NCI-H146 treated with DMSO at 0.1 percent for 48 hours (cell line): ENCODE measurements around the gene ECM2.

Experiments
- DNase-seq: peaks from one replicate; lab custom pipeline; 2025; ENCODE audit not compliant: unreplicated experiment; lab: John Stamatoyannopoulos, UW

The ECM2 gene

DNA sequence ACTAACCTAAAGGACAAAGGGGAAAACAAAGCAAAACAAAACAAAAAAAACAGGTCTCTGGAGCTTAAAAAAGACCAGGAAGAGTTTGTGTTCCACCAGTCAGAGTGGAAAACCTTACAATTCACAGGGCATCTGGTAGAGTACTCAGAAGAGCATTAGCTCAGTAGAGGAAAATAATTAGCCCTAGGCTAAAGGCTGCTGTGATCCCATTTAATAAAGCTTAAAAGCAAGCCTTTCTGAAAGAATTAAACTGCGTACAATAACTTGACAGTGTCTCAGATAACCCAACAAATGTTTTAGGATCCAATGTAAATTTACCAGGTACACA lies 7.3 kb downstream of the ECM2 start:
- DNase-seq: no peak

DNA sequence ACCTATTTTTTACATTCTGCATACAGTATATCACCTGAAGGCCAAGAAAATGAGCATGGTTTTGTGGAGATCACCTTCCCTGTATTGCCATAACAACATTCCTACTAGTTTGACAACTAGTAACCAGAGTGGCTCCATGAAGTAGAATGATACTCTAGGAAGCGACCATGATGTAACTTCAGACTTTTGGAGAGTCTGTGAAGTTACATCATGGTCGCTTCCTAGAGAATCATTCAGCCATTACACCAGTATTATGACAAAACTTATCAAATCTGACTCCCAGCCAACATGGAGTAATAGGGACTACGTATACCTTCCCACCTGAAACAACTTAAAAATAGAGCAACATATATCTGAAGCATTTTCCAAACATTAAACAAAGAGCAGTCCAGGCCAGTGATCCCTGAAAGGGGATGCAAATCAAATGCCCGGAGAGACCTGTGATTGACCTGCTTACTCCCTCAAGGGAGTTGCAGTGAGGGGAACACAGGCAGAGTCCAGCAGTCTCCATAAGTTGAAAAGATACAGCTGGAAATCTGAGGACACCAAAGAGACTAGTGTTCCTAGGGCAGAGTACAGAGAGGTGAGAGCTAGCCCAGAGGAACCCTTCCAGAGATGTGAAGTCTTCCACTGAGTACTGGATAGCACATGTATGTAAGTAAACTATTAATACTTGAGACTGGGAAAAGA lies 7.8 kb downstream of the ECM2 start:
- DNase-seq: no peak

DNA sequence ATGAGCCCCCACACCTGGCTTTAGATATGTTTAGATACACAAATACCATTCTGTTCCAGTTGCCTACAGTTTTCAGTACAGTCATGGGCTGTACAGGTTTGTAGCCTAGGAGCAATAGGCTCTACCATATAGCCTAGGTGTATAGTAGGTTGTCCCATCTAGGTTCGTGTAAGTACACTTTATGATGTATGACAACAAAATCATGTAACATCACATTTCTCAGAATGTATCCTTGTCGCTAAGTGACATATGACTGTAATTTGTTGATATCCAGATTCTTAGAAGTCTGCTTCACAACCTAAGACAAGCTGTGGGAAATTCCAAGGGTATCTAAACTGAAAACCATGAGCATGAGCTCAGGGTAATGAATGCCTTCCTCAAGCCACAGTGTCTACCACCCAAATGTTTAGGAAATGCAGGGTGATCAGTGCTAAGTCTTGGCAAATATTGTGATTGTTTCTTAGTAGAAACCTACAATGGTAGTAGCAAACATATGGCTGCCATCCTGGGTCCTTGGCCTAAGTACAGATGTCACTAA lies 8.4 kb downstream of the ECM2 start:
- no peak for DNase-seq

DNA sequence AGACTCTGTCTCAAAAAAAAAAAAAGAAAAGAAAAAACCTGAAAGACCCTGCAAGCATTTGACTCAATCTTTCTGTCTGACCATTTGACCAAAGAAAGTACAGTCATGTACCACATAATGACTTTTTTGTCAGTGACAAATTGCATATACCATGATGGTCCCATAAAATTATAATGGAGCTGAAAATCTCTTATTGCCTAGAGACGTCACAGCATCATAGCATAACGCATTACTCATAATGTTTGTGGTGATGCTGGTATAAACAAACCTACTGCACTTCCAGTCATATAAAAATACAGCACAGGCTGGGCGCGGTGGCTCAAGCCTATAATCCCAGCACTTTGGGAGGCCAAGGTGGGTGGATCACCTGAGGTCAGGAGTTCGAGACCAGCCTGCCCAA lies 10.5 kb downstream of the ECM2 start:
- DNase-seq: no peak

DNA sequence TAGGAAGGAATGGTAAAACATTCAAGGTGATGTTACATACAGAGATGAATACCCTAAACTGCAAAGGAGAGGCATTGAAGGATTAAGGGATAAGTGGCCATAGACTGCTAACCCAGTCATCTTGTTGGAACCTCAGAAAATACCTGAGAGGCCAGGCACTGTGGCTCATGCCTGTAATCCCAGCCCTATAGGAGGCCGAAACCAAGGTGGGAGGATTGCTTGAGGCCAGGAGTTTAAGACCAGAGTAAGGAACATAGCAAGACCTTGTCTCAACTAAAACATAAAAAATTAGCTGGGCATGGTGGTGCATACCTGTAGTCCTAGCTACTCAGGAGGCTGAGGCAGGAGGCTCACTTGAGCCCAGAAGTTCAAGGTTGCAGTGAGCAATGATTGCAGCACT lies 10.9 kb downstream of the ECM2 start:
- no peak for DNase-seq

DNA sequence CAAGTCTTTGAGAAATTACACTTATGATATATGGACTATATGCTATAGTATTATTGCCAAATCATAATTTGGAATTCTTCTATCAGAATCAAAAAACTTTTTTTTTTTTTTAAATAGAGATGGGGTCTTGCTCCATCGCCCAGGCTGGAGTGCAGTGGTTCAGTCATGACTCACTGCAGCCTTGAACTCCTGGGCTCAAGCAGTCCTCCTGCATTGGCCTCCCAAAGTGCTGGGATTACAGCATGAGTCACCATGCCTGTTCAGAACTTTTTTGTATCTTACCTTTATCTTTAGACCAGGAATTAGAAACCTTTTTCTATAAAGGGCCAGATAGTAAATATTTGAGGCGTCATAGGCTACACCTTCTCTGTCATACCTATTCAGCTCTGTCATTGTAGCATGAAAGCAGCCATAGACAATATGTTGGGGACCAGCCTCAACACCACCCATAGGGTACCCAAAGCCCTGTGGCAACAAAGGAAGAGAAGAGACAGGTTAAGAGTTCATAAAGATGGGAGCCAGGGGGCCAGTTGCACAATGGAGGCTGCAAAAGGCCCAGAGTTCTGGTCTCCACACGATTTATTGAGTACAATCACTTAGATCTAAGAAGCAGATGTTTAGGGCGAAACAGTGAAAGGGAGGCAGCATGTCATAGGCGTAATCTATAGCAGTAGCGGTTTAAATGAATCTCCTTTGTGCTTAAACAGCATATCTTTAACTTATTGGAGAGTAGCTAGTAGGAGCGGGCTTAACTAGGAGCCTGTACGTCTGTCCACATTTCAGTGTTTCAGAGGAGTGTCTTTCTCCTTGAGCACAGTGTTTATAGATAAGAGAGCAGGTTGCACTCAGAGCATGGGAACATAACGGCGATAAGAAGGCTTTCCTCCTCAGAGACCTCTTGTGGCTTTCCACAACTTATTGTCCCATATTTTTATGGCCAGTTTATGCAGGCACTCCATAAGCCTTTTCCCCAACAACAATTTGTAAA lies 12.5 kb downstream of the ECM2 start:
- DNase-seq: no peak

DNA sequence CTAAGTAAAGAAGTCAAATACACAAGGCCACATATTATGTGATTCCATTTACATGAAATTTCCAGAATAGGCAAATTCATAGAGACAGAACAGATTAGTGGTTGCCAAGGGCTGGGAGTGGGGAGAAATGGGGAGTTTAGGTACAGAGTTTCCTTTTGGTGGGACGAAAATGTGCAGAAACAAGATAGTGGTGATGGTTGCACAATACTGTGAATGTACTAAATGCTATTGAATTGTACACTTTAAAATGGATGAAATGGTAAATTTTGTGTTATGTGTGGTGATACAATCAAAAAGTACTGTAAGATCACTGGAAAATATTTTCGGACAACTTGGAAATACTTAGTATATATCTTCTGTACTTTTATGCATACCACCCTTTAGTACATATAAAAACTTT lies 15.0 kb downstream of the ECM2 start:
- DNase-seq: no peak

DNA sequence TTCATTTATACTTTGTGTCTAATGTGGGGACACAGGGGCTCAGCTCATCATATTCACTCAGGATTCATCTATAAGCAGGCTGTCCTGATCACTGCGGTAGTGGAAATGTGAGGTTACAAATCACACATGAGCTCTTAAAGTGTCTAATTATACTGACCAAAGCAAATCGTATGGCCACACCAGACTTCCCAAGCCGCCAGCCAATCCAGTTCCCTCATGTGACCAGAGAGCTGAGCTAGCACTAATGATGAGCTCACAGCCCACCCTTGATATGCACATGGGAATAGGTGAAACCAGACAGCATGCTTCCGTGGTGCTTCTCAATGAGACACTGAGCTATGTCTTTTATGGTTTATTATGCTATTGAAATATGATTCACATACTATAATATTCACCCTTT lies 17.6 kb downstream of the ECM2 start:
- DNase-seq: no peak

DNA sequence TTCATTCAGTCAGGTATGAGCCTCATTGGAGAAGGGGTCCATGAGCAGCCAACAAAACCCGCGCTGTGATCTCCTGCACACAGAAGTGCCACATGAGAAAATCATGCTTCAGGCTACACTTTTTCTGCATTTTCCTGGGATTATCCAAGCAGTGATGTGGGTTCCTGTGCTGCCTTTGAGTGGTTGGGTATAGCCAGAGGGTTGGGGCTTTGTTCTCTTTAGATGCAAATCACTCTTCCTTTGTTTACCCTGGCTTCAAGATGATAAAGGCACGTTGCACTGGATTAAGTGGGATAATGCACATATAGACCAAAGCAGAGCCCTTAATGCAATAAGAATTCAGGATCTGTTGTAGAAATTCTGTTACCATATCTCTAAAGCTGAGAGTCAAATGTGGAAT lies 18.7 kb downstream of the ECM2 start:
- no peak for DNase-seq

DNA sequence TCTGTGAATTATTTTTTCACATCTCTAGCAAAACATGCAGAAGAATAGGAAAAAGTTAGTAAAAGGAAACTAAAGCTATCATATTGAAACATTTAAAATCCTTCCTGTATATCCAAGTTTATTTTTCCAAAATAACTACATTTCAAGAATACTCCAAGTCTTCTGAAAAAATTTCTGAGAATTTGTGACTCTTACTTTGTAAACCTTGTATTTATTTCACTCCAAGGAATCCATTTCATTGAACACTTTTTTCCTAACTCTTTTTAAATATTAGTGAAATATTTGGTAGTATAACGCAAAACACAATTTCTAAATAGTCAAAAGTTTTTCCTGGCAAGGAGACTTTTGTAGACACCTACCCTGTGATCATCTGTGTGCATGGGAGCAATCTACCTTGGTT lies 19.3 kb downstream of the ECM2 start:
- DNase-seq: no peak

DNA sequence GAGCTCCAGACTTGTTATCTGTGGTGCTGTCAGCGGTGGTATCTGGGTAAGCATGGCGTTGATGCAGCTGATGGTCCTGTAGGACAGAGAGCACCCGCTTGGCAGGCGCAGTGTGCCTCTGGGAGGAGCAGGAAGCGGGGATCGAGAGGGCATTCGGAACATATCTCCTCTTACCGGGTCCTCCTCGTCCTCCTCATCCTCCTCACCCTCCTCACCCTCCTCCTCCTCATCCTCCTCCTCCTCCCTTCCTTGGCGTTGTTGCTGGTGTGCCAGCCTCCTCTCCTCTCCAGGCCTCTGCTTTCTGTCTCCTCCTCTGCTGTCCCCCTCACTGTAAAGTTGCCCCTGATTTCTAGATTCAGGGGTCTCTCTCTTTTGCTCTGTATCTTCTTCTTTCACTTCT lies 21.2 kb downstream of the ECM2 start:
- no peak for DNase-seq

DNA sequence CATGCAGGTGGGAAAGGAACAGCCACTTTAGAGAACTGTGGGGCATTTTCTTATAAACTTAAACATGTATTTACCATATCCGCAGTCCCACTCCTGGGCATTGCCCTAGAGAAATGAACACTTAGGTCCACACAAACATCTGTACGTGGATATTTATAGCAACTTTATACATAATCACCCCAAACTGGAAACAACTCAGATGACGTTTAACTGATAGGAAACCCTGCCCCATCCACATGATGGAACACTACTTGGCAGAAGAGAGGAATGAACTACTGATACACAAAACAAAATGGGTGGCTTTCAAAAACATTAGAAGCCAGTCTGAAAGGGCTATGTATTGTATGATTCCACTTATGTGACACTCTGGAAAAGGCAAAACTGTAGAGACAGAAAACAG lies 22.4 kb downstream of the ECM2 start:
- DNase-seq: no peak

DNA sequence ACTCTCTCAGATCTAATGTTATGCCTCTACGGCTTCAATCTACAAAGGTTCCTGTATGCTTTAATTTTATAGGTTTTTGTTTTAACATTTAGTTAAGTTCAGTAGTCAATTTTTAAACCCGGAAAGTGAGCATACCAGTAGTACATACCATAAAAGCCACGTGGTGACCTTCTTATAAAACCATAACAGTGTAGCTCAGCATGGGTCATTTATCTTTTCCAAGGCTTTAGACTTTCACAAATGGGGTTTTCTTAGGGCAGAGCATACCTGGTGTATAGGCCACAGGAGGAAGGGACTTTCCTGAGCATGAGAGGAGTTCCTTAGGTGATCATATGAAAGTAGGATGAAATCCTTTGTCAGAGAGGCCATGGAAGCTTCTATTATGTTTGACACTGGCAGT lies 23.2 kb downstream of the ECM2 start:
- no peak for DNase-seq

DNA sequence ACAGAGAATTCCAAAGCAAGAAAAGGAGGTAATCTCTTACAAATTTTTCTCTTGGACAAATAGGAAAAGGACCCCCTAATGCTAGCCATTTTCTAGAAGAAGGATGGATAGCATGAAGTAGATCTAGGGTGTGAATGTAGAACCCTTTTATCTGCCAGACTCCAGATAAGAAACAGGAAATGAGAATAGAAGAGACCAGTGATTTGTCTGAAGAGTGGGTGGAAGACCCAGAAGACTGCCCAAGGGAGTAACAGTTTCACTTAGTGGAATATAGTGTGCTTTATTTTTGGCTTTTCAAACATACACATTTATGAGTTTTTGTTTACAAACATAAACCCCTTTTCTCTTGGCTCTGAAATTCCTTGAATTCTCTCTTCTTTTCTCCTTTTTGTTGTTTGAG lies 25.0 kb downstream of the ECM2 start:
- no peak for DNase-seq

DNA sequence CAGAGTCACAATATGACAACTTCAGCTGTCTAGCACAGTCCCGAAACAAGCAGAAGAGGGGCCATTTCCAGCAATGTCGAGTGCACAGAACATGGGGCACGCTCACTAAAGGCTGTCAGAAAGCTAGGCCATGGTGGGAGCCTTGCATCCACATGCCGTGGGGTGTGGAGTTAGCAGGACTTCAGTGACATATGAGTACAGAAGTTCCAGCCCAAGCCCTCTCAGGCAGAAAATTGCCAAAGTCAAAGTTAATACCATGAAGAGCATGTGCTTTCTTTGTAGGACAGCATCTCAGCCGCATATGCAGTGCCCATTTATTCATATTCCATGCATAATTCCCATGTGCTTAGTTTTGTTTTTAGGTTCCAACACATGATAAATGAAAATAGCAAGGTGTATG lies 26.7 kb downstream of the ECM2 start:
- DNase-seq: no peak

DNA sequence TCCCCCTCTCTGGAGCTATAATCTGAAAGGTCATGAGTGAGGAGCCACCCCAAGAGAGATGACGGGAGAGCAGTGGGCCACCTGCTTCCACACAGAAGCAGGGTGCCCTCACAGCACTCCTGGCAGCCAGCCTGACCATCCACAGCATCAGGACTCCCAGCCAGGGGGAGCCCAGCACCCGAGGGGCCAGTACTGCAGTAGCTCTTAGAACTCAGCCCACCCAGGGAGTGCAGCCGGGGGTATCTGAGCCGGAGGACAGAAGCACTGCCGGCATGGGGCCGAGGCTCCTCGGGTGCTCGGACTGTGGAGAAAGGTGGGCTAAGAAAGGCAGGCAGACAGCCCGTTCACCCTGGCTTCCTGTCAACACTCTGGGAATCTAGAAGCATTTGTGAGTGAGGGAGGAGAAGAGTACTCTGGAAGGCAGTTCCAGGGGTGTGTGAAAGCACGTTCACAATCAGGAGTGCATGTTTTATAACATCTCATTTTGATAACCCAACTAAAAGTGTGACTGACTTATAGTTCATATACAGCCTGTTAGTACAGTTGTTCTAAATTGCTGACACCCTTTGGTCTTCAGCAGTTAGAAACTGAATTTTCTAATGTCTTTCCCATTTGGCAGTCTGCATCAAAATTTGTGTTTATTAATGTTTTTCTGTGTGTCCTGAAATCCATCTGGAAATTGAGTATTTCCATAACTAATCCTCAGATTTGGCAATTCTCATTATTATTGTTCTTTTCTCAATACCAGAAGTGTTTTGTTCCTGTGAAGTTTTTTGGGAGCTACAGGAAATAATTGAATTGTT lies 27.6 kb downstream of the ECM2 start:
- no peak for DNase-seq

DNA sequence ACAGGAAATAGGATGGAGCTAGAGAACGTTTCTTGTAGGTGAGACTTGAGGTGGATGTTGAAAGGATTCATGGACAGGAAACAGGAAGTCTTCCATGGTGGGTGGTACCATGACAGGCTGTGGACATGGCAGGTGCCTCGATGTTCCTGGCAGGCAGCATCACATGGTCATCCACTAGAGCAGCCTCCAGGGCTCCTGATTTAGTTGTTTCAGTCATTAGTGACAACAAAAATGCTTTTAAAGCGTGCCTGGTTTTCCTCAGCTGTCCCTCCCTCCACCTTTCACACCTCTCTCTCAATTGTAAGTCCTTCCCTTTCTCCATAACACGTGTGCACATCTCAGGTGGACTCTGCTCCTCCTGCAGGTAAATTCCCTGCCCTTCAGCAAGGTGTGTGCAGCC lies 28.3 kb downstream of the ECM2 start:
- DNase-seq: no peak

DNA sequence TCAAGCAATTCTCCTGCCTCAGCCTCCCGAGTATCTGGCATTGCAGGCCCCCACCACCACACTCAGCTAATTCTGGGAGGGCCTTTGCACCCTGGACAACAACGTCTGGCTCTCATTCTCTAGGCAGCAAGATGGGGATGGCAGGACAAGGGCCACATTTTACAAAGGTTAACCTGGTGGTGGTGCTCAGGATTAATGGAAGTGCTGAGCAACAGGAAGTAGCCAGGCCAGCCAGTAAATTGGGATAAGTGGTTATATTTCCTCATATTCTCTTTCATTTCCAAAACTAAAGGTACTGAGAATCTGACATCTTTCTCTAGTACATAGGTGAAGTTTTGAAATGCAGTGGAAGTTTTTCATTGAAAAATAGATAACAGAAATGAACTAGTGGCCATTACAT lies 28.8 kb downstream of the ECM2 start:
- no peak for DNase-seq

DNA sequence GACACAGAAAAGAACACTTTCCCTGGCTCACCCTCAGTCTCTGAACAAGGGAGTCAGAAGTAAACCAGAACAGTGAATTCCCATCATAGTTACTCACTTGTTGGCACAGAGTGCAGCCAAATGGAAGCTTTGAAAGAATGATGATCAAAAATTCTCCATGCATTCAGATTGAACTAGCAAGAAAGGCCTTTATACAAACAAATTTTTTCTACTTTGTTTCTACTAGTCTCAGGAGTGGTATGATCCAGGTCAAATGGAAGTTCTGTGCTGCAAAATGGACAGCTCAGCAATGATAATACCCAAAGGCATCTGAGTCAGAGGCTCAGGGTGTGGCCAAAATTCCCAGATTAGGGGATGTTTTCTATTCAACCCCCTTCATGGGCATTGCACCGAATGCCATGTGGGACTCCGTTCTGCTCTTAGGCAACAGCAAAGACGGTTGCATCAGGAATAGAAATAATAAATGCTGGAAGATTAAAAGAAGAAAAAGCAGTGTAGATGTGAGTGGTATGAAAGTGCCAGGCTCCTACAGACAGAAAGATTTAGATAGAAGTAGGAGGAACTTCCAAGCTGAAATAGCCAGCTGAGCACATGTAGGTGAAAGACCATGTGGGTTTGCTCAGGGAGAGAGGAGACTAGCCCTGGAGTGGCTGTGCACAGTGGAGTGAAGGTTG lies 29.5 kb downstream of the ECM2 start:
- no peak for DNase-seq

DNA sequence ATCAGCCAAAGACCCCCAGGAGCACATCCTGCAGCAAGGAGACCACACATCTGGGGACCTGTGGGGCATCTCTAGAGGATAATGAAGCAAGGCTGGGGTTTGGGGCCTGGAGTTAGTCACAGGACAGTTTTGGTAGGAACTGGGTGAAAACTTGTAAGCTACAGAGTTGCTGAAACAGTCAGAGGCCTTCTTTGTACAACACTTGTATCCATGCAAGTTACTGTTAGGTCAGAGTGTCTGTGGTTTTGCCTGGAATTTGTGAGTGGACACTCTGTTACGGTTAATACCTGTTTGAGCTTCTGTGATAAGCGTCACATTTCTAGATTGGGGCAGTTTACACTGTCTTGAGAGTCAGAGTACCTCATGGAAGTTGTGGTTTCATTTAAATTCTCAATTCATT lies 30.9 kb downstream of the ECM2 start:
- DNase-seq: no peak

DNA sequence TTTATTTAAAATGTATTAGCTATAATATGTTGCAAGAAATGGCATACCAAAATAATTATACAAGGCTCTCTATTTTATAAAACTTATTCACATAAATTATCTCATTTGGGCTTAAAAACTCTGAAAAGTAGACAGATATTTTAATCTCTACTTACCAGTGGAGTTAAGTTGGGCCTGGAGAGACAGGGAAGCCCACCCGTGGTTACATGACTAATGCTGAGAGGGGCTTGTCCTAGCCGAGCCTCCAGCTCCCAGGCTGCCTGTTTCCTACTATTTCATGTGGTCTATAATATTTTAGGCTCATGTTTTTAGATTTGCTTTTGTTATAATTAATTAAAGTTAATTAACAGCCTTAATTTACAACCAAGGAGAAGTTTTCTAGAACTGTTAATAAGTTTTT lies 32.6 kb downstream of the ECM2 start:
- no peak for DNase-seq
